Osteoblast (primary cell): Measurements from ENCODE around the gene TMEM134. TPM values are rescaled to one million over a fixed set of nuclear protein-coding genes. Genes with fewer than 3 reads are reported as not detected.

ENCODE experiments used
- DNase-seq: peaks from one replicate; pipeline ENCODE4 v3.0.0; 2011; ENCODE audit warnings: low spot score, mixed read lengths; ENCODE audit not compliant: insufficient read length; ENCODE audit errors: missing footprints
- H2AFZ ChIP-seq: 2 replicates; pipeline ENCODE4 v1.6.0; 2011; ENCODE audit warnings: mild to moderate bottlenecking, low read length
- H3K27ac ChIP-seq: 2 replicates; pipeline ENCODE4 v1.5.1; 2011; ENCODE audit warnings: mild to moderate bottlenecking, low read depth, low read length, moderate library complexity
- H3K27me3 ChIP-seq: 2 replicates; pipeline ENCODE4 v1.6.0; 2012; ENCODE audit warnings: mild to moderate bottlenecking, control low read depth, inconsistent platforms, low read length, moderate library complexity; ENCODE audit not compliant: insufficient read depth
- H3K36me3 ChIP-seq: 2 replicates; pipeline ENCODE4 v1.5.1; 2011; ENCODE audit warnings: mild to moderate bottlenecking, low read length, control low read depth, moderate library complexity; ENCODE audit not compliant: insufficient read depth
- H3K4me1 ChIP-seq: 2 replicates; pipeline ENCODE4 v1.5.1; 2011; ENCODE audit warnings: mild to moderate bottlenecking, low read length, control low read depth, moderate library complexity; ENCODE audit not compliant: insufficient read depth
- H3K4me2 ChIP-seq: 2 replicates; pipeline ENCODE4 v1.6.0; 2011; ENCODE audit warnings: mild to moderate bottlenecking, low read length; ENCODE audit not compliant: insufficient read depth
- H3K4me3 ChIP-seq: fragments of 200-600 bp; sonication (generic); 3 replicates; pipeline ENCODE4 v1.5.1; 2012; ENCODE audit warnings: mild to moderate bottlenecking, low read length, inconsistent platforms; ENCODE audit not compliant: insufficient read depth
- H3K79me2 ChIP-seq: 2 replicates; pipeline ENCODE4 v1.6.0; 2012; ENCODE audit warnings: mild to moderate bottlenecking, low read length, control low read depth, inconsistent platforms; ENCODE audit not compliant: insufficient read depth
- H3K9me3 ChIP-seq: 2 replicates; pipeline ENCODE4 v1.5.1; 2011; ENCODE audit warnings: low read depth, low read length, control low read depth
- H4K20me1 ChIP-seq: 2 replicates; pipeline ENCODE4 v1.6.0; 2012; ENCODE audit warnings: mild to moderate bottlenecking, low read length, control low read depth; ENCODE audit not compliant: insufficient read depth
- CTCF ChIP-seq: IDR thresholded peaks from 2 replicates; pipeline ENCODE4 v1.5.1; 2011; ENCODE audit warnings: mild to moderate bottlenecking, low read depth, low read length, moderate library complexity; ENCODE audit errors: extremely low read depth
- total RNA-seq: library from RNA; depleted of rRNA; stranded (reverse); fragments of >200 nt; gene quantifications from 2 replicates; pipeline ENCODE4 v1.2.3, GENCODE V29; 2012

Gene TMEM134
- total RNA-seq, 1 donor, result 29.3 TPM

- peak; percentile 69 for DNase-seq
These were observed 12.9 kb downstream of the TMEM134 start for GRCh38 chr11:67456068-67456705.

GRCh38 chr11:67455054-67455453 is 14.0 kb downstream of the TMEM134 start, which contains the start of gene CABP4:
Gene CABP4, plus strand, starts transcription at chr11:67455354. Its CDS starts 70 bp downstream, at chr11:67455424.
- TF ChIP-seq CTCF, result no peak
- H2AFZ ChIP-seq, result no peak within 1 kb of the TSS
- H3K4me2 ChIP-seq, result no peak within 1 kb of the TSS
- H3K9me3 ChIP-seq, result no peaks in the 10 kb centered on the region
- H3K36me3 ChIP-seq, result no peaks in the 10 kb centered on the region
- no peaks in the 10 kb centered on the region for H4K20me1 ChIP-seq
- H3K27me3 ChIP-seq, result no peaks in the 10 kb centered on the region
- H3K27ac ChIP-seq, result no peak within 1 kb of the TSS
- H3K4me1 ChIP-seq, result no peaks in the 10 kb centered on the region
- DNase-seq, result peak; percentile 67
- no peaks in the 10 kb centered on the region for H3K79me2 ChIP-seq
- H3K4me3 ChIP-seq, result no peak within 1 kb of the TSS

More at GRCh38 chr11:67456068-67456705, 12.9 kb downstream of the TMEM134 start:
- Histone ChIP-seq H3K4me2 (no peak overlapping the region), H4K20me1 (no peaks in the 10 kb centered on the region), H3K27me3 (peaks cover 2% of the 10 kb centered on the region), H3K79me2 (no peaks in the 10 kb centered on the region), H3K4me1 (no peaks in the 10 kb centered on the region), H3K27ac (no peak overlapping the region), H3K4me3 (no peak overlapping the region), H2AFZ (no peak overlapping the region), H3K36me3 (no peaks in the 10 kb centered on the region), H3K9me3 (no peaks in the 10 kb centered on the region)
- TF ChIP-seq CTCF, result no peak

GRCh38 chr11:67453816-67454732 is 15.0 kb downstream of the TMEM134 start:
- peaks cover 3% of the 10 kb centered on the region for H3K27me3 ChIP-seq
- no peaks in the 10 kb centered on the region for H3K36me3 ChIP-seq
- H2AFZ ChIP-seq, result no peak overlapping the region
- H3K27ac ChIP-seq, result no peak overlapping the region
- H3K4me2 ChIP-seq, result no peak overlapping the region
- no peak for TF ChIP-seq CTCF
- no peaks in the 10 kb centered on the region for H3K9me3 ChIP-seq
- H4K20me1 ChIP-seq, result no peaks in the 10 kb centered on the region
- H3K4me3 ChIP-seq, result no peak overlapping the region
- H3K79me2 ChIP-seq, result no peaks in the 10 kb centered on the region
- no peaks in the 10 kb centered on the region for H3K4me1 ChIP-seq
- DNase-seq, result peak; percentile 83
